ENCODE measurements around the gene POM121C.
"Not testable (repeated sequence)": the region's sequence is repeated elsewhere in the genome, so short reads cannot be mapped to it uniquely, and the experiment has no call there.

GRCh38 chr7:75458034-75458433, 28.1 kb downstream of the POM121C start:
- TF ChIP-seq CTCF (IDR thresholded peaks at IDR 0.05; ENCODE audit: borderline replicate concordance, extremely low read depth, low read length, poor library complexity, severe bottlenecking); EZH2 (IDR thresholded peaks at IDR 0.05; ENCODE audit: borderline replicate concordance, low read depth, low read length, severe bottlenecking): not testable (repeated sequence)
